Nephron progenitor cell (in vitro differentiated cells): ENCODE data around the gene GNL3.
"Not testable (repeated sequence)": the region's sequence is repeated elsewhere in the genome, so short reads cannot be mapped to it uniquely, and the experiment has no call there.

Source experiments
- DNase-seq: peaks from one replicate; pipeline ENCODE4 v3.0.0; 2021
- H3K27ac Mint-ChIP-seq: 2 replicates; pipeline ENCODE4 v1.8.0; 2021; ENCODE audit warnings: mild to moderate bottlenecking, moderate library complexity, mixed read lengths
- H3K27me3 Mint-ChIP-seq: 2 replicates; pipeline ENCODE4 v1.8.0; 2021; ENCODE audit warnings: mild to moderate bottlenecking, low read depth, mixed read lengths; ENCODE audit not compliant: poor library complexity
- H3K36me3 Mint-ChIP-seq: 2 replicates; pipeline ENCODE4 v1.8.0; 2021; ENCODE audit warnings: low read depth, mixed read lengths
- H3K4me1 Mint-ChIP-seq: 2 replicates; pipeline ENCODE4 v1.8.0; 2021; ENCODE audit warnings: mixed read lengths
- H3K4me3 Mint-ChIP-seq: 2 replicates; pipeline ENCODE4 v1.8.0; 2021; ENCODE audit warnings: mild to moderate bottlenecking, moderate library complexity, mixed read lengths
- H3K9me3 Mint-ChIP-seq: 2 replicates; pipeline ENCODE4 v1.8.0; 2021; ENCODE audit warnings: mild to moderate bottlenecking, moderate library complexity, mixed read lengths
- CTCF ChIP-seq: fragments of 200-600 bp; sonication (generic); IDR thresholded peaks from 2 replicates; pipeline ENCODE4 v1.5.0; 2021; ENCODE audit warnings: antibody characterized with exemption

The GNL3 gene

GRCh38 chr3:52651592-52651991 is 34.2 kb upstream of the GNL3 start:
- Mint-ChIP-seq H3K9me3 (no peaks in the 10 kb centered on the region), H3K27ac (no peak overlapping the region), H3K4me3 (no peak overlapping the region), H3K36me3 (peaks cover 65% of the 10 kb centered on the region), H3K27me3 (no peaks in the 10 kb centered on the region), H3K4me1 (no peaks in the 10 kb centered on the region)
- no peak for TF ChIP-seq CTCF
- no peak for DNase-seq

GRCh38 chr3:52655895-52656294 is 29.9 kb upstream of the GNL3 start:
- Mint-ChIP-seq H3K4me3 (no peak overlapping the region), H3K27me3 (no peaks in the 10 kb centered on the region), H3K36me3 (peaks cover 50% of the 10 kb centered on the region), H3K4me1 (no peaks in the 10 kb centered on the region), H3K27ac (no peak overlapping the region), H3K9me3 (no peaks in the 10 kb centered on the region)
- DNase-seq = no peak
- TF ChIP-seq CTCF = no peak

DNA sequence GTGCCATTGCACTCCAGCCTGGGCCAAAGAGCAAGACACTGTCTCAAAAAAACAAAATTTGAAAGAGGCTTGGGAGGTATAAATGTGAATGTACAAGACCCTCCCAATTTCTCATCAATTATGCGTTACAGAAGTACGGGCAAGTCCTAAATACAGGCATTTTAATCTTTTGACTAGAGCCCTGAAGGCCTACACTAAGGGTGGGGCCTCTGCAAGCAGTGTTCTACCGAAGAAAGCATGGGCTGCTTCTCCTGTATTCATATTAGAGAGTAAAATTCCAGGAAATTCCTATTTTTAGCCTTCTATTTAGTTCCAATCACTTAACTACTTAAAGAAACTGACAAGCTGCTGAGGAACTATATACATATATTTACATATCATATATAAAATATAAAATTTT is 25.8 kb upstream of the GNL3 start:
- no peak for DNase-seq
- peaks cover 71% of the 10 kb centered on the region for H3K36me3 Mint-ChIP-seq
- H3K4me1 Mint-ChIP-seq = no peaks in the 10 kb centered on the region
- no peaks in the 10 kb centered on the region for H3K27me3 Mint-ChIP-seq
- no peaks in the 10 kb centered on the region for H3K9me3 Mint-ChIP-seq
- no peak overlapping the region for H3K4me3 Mint-ChIP-seq
- H3K27ac Mint-ChIP-seq = no peak overlapping the region
- no peak for TF ChIP-seq CTCF

- DNase-seq = no peak
- TF ChIP-seq CTCF = no peak
- Mint-ChIP-seq H3K9me3 (no peaks in the 10 kb centered on the region), H3K4me3 (no peak overlapping the region), H3K36me3 (peaks cover 73% of the 10 kb centered on the region), H3K27ac (peak overlapping the region; percentile 42), H3K27me3 (no peaks in the 10 kb centered on the region), H3K4me1 (no peaks in the 10 kb centered on the region)
Measured at GRCh38 chr3:52663098-52663497, 22.7 kb upstream of the GNL3 start.

- DNase-seq = no peak
- Mint-ChIP-seq H3K9me3 (no peaks in the 10 kb centered on the region), H3K27ac (peak overlapping the region; percentile 69), H3K27me3 (no peaks in the 10 kb centered on the region), H3K4me3 (no peak overlapping the region), H3K4me1 (no peaks in the 10 kb centered on the region), H3K36me3 (peaks cover 76% of the 10 kb centered on the region)
- no peak for TF ChIP-seq CTCF
Measured at GRCh38 chr3:52670621-52671521, 15.0 kb upstream of the GNL3 start.

DNA sequence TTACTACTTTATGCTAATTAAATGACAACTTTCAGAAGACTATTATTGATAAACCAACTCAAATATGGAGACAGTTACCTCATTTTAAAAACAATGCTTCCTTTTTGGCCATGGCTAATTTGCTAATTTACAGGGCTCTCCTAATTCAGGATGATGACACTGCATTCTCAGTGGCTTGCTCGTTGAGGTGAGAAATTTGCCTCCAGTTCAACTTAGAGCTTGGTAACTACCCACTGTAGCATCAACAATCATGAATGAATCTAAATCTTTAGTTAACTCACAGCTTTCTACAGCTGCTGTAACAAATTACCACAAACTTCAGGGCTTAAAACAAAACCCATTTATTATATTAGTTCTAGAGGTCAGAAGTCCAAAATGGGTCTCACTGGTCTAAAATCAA is 14.2 kb upstream of the GNL3 start:
- H3K27ac Mint-ChIP-seq = no peak overlapping the region
- H3K4me1 Mint-ChIP-seq = no peaks in the 10 kb centered on the region
- no peak for TF ChIP-seq CTCF
- no peak for DNase-seq
- peaks cover 76% of the 10 kb centered on the region for H3K36me3 Mint-ChIP-seq
- no peaks in the 10 kb centered on the region for H3K27me3 Mint-ChIP-seq
- H3K9me3 Mint-ChIP-seq = no peaks in the 10 kb centered on the region
- no peak overlapping the region for H3K4me3 Mint-ChIP-seq

DNA sequence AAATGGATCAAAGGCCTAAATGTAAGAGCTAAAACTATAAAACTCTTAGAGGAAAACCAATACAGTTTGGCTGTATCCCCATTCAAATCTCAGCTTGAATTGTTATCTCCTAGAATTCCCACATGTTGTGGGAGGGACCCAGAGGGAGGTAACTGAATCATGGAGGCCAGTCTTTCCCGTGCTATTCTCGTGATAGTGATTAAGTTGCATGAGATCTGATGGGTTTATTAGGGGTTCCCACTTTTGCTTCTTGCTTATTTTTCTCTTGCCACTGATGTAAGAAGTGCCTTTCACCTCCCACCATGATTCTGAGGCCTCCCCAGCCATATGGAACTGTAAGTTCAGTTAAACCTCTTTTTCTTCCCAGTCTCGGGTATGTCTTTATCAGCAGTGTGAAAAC is 9.6 kb upstream of the GNL3 start:
- H3K36me3 Mint-ChIP-seq = peaks cover 88% of the 10 kb centered on the region
- not testable (repeated sequence) for H3K4me3 Mint-ChIP-seq, H3K27me3 Mint-ChIP-seq, DNase-seq, H3K4me1 Mint-ChIP-seq, H3K9me3 Mint-ChIP-seq, H3K27ac Mint-ChIP-seq
